Measurements from ENCODE around the gene SEMA7A.

The SEMA7A gene

GRCh38 chr15:74402873-74403587 is 30.7 kb downstream of the SEMA7A start:
- DNase-seq (ENCODE audit: extremely low spot score, insufficient read length, low read depth): peak; percentile 55
- no peak for FAIRE-seq

- FAIRE-seq (no peak), DNase-seq (ENCODE audit: extremely low spot score, insufficient read length, low read depth) (no peak)
Observed at GRCh38 chr15:74402337-74402841, 31.4 kb downstream of the SEMA7A start.

- peak; percentile 88 for FAIRE-seq
- DNase-seq (ENCODE audit: extremely low spot score, insufficient read length, low read depth): no peak
Observed at GRCh38 chr15:74400915-74401757, 32.6 kb downstream of the SEMA7A start.

GRCh38 chr15:74400313-74400860 is 33.4 kb downstream of the SEMA7A start:
- DNase-seq (ENCODE audit: extremely low spot score, insufficient read length, low read depth) (no peak), FAIRE-seq (no peak)

- FAIRE-seq: peak; percentile 92
- DNase-seq (ENCODE audit: extremely low spot score, insufficient read length, low read depth): no peak
Observed at GRCh38 chr15:74399511-74400312, 34.0 kb downstream of the SEMA7A start.

- FAIRE-seq: peak; percentile 9
- DNase-seq (ENCODE audit: extremely low spot score, insufficient read length, low read depth): no peak
Observed at GRCh38 chr15:74399100-74399499, 34.7 kb downstream of the SEMA7A start.

- DNase-seq (ENCODE audit: extremely low spot score, insufficient read length, low read depth) (no peak), FAIRE-seq (peak; percentile 46)
Observed at GRCh38 chr15:74398183-74398582, 35.6 kb downstream of the SEMA7A start.

- FAIRE-seq (peak; percentile 97), DNase-seq (ENCODE audit: extremely low spot score, insufficient read length, low read depth) (no peak)
Observed at GRCh38 chr15:74397239-74398068, 36.3 kb downstream of the SEMA7A start.

GRCh38 chr15:74396445-74397238 is 37.1 kb downstream of the SEMA7A start:
- peak; percentile 96 for FAIRE-seq
- no peak for DNase-seq (ENCODE audit: extremely low spot score, insufficient read length, low read depth)

- no peak for DNase-seq (ENCODE audit: extremely low spot score, insufficient read length, low read depth)
- FAIRE-seq: no peak
Observed at GRCh38 chr15:74396146-74396438, 37.7 kb downstream of the SEMA7A start.

- FAIRE-seq: no peak
Observed at GRCh38 chr15:74395319-74396145, 38.2 kb downstream of the SEMA7A start.

GRCh38 chr15:74394090-74394846 is 39.5 kb downstream of the SEMA7A start:
- DNase-seq (ENCODE audit: extremely low spot score, insufficient read length, low read depth) (no peak), FAIRE-seq (peak; percentile 71)

More at GRCh38 chr15:74395319-74396145, 38.2 kb downstream of the SEMA7A start:
- no peak for DNase-seq (ENCODE audit: extremely low spot score, insufficient read length, low read depth)

GRCh38 chr15:74393423-74393822 is 40.3 kb downstream of the SEMA7A start:
- no peak for FAIRE-seq

GRCh38 chr15:74392902-74393301 is 40.9 kb downstream of the SEMA7A start:
- FAIRE-seq: no peak

More at GRCh38 chr15:74393423-74393822, 40.3 kb downstream of the SEMA7A start:
- DNase-seq (ENCODE audit: extremely low spot score, insufficient read length, low read depth): no peak

GRCh38 chr15:74392451-74392830 is 41.3 kb downstream of the SEMA7A start:
- DNase-seq (ENCODE audit: extremely low spot score, insufficient read length, low read depth): no peak
- no peak for FAIRE-seq

More at GRCh38 chr15:74392902-74393301, 40.9 kb downstream of the SEMA7A start:
- DNase-seq (ENCODE audit: extremely low spot score, insufficient read length, low read depth): no peak

- FAIRE-seq: peak; percentile 47
Observed at GRCh38 chr15:74391582-74392450, 41.9 kb downstream of the SEMA7A start.

More at GRCh38 chr15:74391582-74392450, 41.9 kb downstream of the SEMA7A start:
- no peak for DNase-seq (ENCODE audit: extremely low spot score, insufficient read length, low read depth)

All from GM18507 (cell line).